ENCODE results near the gene ETFB. TPM values are rescaled to one million over a fixed set of nuclear protein-coding genes. Genes with fewer than 3 reads are reported as not detected.

The ETFB gene
- total and polyA plus RNA-seq, 9 of the 15 experiments (the other 6 are each of a cell fraction or from before 2014, with no cell fraction given), result 18.1 to 143 (median 96.1) TPM

- TF ChIP-seq POLR2A (conservative IDR thresholded peaks at IDR 0.05) (0 out of 2 replicates have a peak, but pooled peaks have one; percentile 23), RHOXF2B (CRISPR knock-in tag; conservative IDR thresholded peaks at IDR 0.05) (no peak), SP1 (CRISPR knock-in tag; IDR thresholded peaks at IDR 0.05) (no peak)
These were observed 21.0 kb downstream of the ETFB start (continued) for GRCh38 chr19:51345076-51345620.

GRCh38 chr19:51342631-51343569 is 23.3 kb downstream of the ETFB start:
- no peak overlapping the region for H3K4me2 ChIP-seq (ENCODE audit: insufficient read depth, low read length)
- H3K27ac ChIP-seq (ENCODE audit: extremely low read depth, low read depth, low read length), result no peak overlapping the region
- H2AFZ ChIP-seq (ENCODE audit: low read depth, low read length), result no peak overlapping the region
- ATAC-seq (no peak), FAIRE-seq (no peak), DNase-seq (ENCODE audit: extremely low read depth in 1 of 4, low spot score in 3 of 4) (no peak)
- H3K4me1 ChIP-seq (replicated peaks in 1 of 2; ENCODE audit: control insufficient read depth in 2 of 2, insufficient read depth in 2 of 2, low read length in 2 of 2), result peaks cover 26 to 38% of the 10 kb centered on the region in 2 experiments; a peak in 4 of 5 replicates
- ChIA-PET POLR2A (interaction anchor here (0.6 to 4.0 kb wide), 10 partner anchors 8 to 595 kb away, joined by 3 to 22 read pairs (median 4); partner anchors contain the start of gene ETFB), CTCF (ENCODE audit: low intra/inter-chr PET ratio) (no interaction called here)
- WGBS (ENCODE audit: insufficient coverage, low coverage, missing lambda C conversion rate), result 41% methylated on average over 9 of the region's 9 CpGs
- intact Hi-C loops (cut with micrococcal nuclease), result no loop called here
- no peaks in the 10 kb centered on the region for H4K20me1 ChIP-seq (replicated peaks; ENCODE audit: control insufficient read depth, insufficient read depth, low read length)
- H3K9ac ChIP-seq (ENCODE audit: insufficient read depth in 1 of 2, low read depth in 2 of 2, low read length in 2 of 2), result peak overlapping the region in 1 of 2 experiments; percentile 81; a peak in 2 of 4 replicates
- H3K36me3 ChIP-seq (ENCODE audit: control insufficient read depth, insufficient read depth, low read length), result peaks cover 37% of the 10 kb centered on the region; the same call in 2 of the 3 replicates
- no peaks in the 10 kb centered on the region for H3K9me3 ChIP-seq (replicated peaks; ENCODE audit: control insufficient read depth, insufficient read depth, low read depth, low read length)
- H3K79me2 ChIP-seq (ENCODE audit: control insufficient read depth, insufficient read depth, low read length), result no peaks in the 10 kb centered on the region
- no peak overlapping the region for H3K4me3 ChIP-seq
- BruUV-seq (replicated peaks), result no TSS peak
- H3K27me3 ChIP-seq (ENCODE audit: control insufficient read depth in 2 of 2, insufficient read depth in 2 of 2, low read length in 2 of 2), result no peaks in the 10 kb centered on the region
- in situ Hi-C loops (cut with MboI), result no loop called here
- no peaks in the 10 kb centered on the region for H3K9me1 ChIP-seq (ENCODE audit: control insufficient read depth, insufficient read depth, low read length)
- peak; percentile 94 for TF ChIP-seq RBM25 (IDR thresholded peaks at IDR 0.05; ENCODE audit: low read depth, low read length, severe bottlenecking)
- TF ChIP-seq HDAC2 (IDR thresholded peaks at IDR 0.05), result peak; percentile 65; the same call in 1 of the 2 replicates
- no peak for TF ChIP-seq ZKSCAN1 (IDR thresholded peaks at IDR 0.05; ENCODE audit: low read depth, low read length)
- TF ChIP-seq ADNP (tag; IDR thresholded peaks at IDR 0.05), result 0 out of 2 replicates have a peak, but pooled peaks have one; percentile 21
- TF ChIP-seq HDAC1 (IDR thresholded peaks at IDR 0.05), result 0 out of 4 replicates have a peak, but pooled peaks of 1 of the 2 experiments have one; percentile 19
- peak in 1 of 2 experiments; percentile 78; a peak in 1 of 4 replicates for TF ChIP-seq RCOR1 (IDR thresholded peaks at IDR 0.05; ENCODE audit: borderline replicate concordance in 1 of 2, low read depth in 2 of 2, low read length in 2 of 2)
- 0 out of 2 replicates have a peak, but pooled peaks have one; percentile 6 for TF ChIP-seq TAL1 (IDR thresholded peaks at IDR 0.05)
- TF ChIP-seq POLR2A (conservative IDR thresholded peaks at IDR 0.05), result no peak
- peak; percentile 34; the same call in 1 of the 2 replicates for TF ChIP-seq OTX1 (CRISPR knock-in tag; IDR thresholded peaks at IDR 0.05)
- TF ChIP-seq PTBP1 (IDR thresholded peaks at IDR 0.05; ENCODE audit: low read depth, low read length), result 0 out of 2 replicates have a peak, but pooled peaks have one; percentile 53
- no peak for TF ChIP-seq ZNF134 (CRISPR knock-in tag; conservative IDR thresholded peaks at IDR 0.05)
- no peak for TF ChIP-seq LEF1 (IDR thresholded peaks at IDR 0.05)
- no peak for TF ChIP-seq ZNF324 (CRISPR knock-in tag; IDR thresholded peaks at IDR 0.05)
- TF ChIP-seq KAT8 (IDR thresholded peaks at IDR 0.05; ENCODE audit: low read depth), result no peak
- no peak for TF ChIP-seq MCM2 (IDR thresholded peaks at IDR 0.05; ENCODE audit: low read depth)
- TF ChIP-seq CREB5 (CRISPR knock-in tag; IDR thresholded peaks at IDR 0.05), result no peak
- peak; percentile 27; the same call in 1 of the 2 replicates for TF ChIP-seq DPF2 (IDR thresholded peaks at IDR 0.05)
- TF ChIP-seq ZFP36 (IDR thresholded peaks at IDR 0.05; ENCODE audit: low read depth, low read length, partially characterized antibody), result peak; percentile 93
- no peak for TF ChIP-seq XRCC4 (IDR thresholded peaks at IDR 0.05; ENCODE audit: extremely low read depth, insufficient read depth, insufficient read length)
- peak; percentile 93 for TF ChIP-seq BCOR (IDR thresholded peaks at IDR 0.05)

Data from K562 (cell line).